Measurements from ENCODE around the gene IGFL4. TPM values are rescaled to one million over a fixed set of nuclear protein-coding genes. Genes with fewer than 3 reads are reported as not detected.

The IGFL4 gene
- total RNA-seq, 4 donors from 2014 or later = not detected

DNA sequence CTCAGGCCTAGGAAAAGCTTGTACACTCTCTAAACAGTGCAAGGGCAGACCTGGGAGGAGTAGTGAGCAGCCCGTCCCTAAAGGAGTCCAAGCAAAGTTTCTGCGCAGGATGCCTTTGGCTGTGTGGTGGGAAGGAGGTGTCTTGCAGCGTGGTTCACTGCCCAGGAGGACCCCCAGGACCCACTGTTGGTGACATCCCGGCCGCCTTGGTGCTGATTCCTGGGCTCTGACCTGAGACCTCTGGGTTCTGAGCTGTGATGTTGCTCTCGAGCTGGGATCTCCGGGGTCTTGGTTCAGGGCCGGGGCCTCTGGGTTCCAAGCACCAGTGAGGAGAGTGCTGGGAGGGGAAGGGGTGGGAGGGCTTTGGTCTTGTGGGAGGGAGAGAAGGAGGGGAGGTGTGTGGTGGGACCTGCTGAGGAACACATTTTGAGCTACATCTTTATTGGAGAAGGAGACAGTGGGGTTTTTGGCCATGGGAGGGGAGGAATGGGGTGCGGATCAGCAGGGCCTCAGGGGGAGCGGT, 22.0 kb downstream of the IGFL4 start:
- no peak for TF ChIP-seq POLR2A (IDR thresholded peaks at IDR 0.05)
- in situ Hi-C loops (cut with MboI; ENCODE audit: low pct_ligation_motif_present in 1 of 4, low pct_unique_long_range_greater_than_20kb in 1 of 4, low sequenced_read_pairs in 3 of 4) (no loop called here), intact Hi-C loops (cut with DNase I; ENCODE audit: low total_unique reads) (no loop called here)

DNA sequence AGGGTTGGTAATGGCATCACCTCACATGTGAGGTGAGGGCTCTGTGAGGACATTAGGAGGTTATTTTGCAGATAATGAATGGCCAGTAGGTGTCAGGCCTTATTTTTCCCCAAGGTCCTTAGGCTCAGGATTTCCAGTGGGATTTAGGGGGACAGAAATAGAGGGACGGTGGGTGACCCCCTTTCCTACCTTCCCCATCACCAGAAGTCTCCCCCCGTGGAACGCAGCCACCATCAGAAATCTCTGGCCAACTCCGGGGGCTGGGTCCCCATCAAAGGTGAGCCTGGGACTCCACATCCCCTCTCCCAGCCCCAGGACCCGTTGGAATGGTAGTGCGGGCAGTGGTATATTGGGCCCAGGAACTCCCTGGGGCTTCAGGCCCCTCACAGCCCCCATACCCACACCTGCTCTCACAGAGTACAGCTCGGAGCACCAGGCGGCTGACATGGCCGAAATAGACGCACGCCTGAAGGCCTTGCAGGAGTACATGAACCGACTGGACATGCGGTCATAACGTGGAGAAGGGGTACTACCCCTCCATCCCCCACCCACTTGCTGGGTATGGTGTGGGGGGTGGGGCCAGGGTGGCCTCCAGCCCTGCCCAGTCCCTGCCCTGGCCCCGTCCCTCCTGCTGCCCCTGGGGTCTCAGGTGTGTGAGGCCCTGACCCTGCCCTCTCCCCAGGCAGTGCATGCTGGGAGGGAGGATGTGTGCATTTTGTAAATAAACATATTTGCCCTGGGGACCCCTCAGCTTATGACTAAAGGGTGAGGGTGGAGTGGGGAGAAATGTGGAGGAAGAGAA, 22.7 kb downstream of the IGFL4 start:
- no peak overlapping the region for H3K4me3 ChIP-seq
- in situ Hi-C loops (cut with MboI; ENCODE audit: low pct_ligation_motif_present in 1 of 4, low pct_unique_long_range_greater_than_20kb in 1 of 4, low sequenced_read_pairs in 3 of 4) (no loop called here), intact Hi-C loops (cut with DNase I; ENCODE audit: low total_unique reads) (no loop called here)
- peaks cover 3 to 28% (median 24%) of the 10 kb centered on the region in 4 donors for H3K4me1 ChIP-seq
- no peaks in the 10 kb centered on the region for H3K36me3 ChIP-seq
- H3K27ac ChIP-seq = no peak overlapping the region
- TF ChIP-seq POLR2A (IDR thresholded peaks at IDR 0.05) (no peak), EP300 (IDR thresholded peaks at IDR 0.05; ENCODE audit: low read depth) (no peak), POLR2AphosphoS5 (IDR thresholded peaks at IDR 0.05) (no peak)
- TF ChIP-seq, protein P1, sequence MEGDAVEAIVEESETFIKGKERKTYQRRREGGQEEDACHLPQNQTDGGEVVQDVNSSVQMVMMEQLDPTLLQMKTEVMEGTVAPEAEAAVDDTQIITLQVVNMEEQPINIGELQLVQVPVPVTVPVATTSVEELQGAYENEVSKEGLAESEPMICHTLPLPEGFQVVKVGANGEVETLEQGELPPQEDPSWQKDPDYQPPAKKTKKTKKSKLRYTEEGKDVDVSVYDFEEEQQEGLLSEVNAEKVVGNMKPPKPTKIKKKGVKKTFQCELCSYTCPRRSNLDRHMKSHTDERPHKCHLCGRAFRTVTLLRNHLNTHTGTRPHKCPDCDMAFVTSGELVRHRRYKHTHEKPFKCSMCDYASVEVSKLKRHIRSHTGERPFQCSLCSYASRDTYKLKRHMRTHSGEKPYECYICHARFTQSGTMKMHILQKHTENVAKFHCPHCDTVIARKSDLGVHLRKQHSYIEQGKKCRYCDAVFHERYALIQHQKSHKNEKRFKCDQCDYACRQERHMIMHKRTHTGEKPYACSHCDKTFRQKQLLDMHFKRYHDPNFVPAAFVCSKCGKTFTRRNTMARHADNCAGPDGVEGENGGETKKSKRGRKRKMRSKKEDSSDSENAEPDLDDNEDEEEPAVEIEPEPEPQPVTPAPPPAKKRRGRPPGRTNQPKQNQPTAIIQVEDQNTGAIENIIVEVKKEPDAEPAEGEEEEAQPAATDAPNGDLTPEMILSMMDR (IDR thresholded peaks at IDR 0.05) = no peak
- DNase-seq = no peak
- peaks cover 47% of the 10 kb centered on the region for H3K27me3 ChIP-seq
- 92 to 100% methylated on average over 1 to 13 of the region's 15 CpGs for WGBS, 2 donors (ENCODE audit: low coverage in 1 of 2)
- H3K9me3 ChIP-seq = no peaks in the 10 kb centered on the region

More for the DNA sequence above, 22.0 kb downstream of the IGFL4 start:
- no peak overlapping the region for H3K27ac ChIP-seq
- no peaks in the 10 kb centered on the region for H3K36me3 ChIP-seq
- H3K4me1 ChIP-seq = peaks cover 3 to 28% (median 24%) of the 10 kb centered on the region in 4 donors
- no peak for DNase-seq
- no peaks in the 10 kb centered on the region for H3K9me3 ChIP-seq
- H3K27me3 ChIP-seq = peaks cover 47% of the 10 kb centered on the region
- no peak overlapping the region for H3K4me3 ChIP-seq
- WGBS, 2 donors (ENCODE audit: low coverage in 1 of 2) = 94 to 100% methylated on average over 2 to 10 of the region's 10 CpGs

DNA sequence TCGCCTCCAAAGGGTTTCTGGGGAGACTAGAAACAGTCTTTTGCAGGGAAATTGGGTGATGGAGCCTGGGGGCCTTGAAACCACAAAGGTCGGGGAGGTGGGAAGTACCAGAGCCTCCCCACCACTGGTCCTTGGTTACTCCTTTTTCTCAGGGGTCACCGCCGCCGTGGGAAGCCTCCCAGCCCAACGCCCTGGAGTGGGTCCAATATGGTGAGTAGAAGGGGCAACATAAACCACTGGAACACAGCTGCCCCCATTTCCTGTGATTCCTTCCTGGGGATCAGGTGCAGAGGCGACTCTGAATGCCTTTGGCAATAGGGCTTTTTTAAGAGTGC, 23.7 kb downstream of the IGFL4 start:
- intact Hi-C loops (cut with DNase I; ENCODE audit: low total_unique reads) (no loop called here), in situ Hi-C loops (cut with MboI; ENCODE audit: low pct_ligation_motif_present in 1 of 4, low pct_unique_long_range_greater_than_20kb in 1 of 4, low sequenced_read_pairs in 3 of 4) (no loop called here)
- H3K36me3 ChIP-seq = no peaks in the 10 kb centered on the region
- no peaks in the 10 kb centered on the region for H3K9me3 ChIP-seq
- DNase-seq = no peak
- peak overlapping the region in 1 of 4 donors; percentile 70 for H3K4me3 ChIP-seq
- 50% methylated on average over 7 of the region's 7 CpGs; no CpG with 5 or more reads in 1 of the 2 donors for whole genome bisulfite sequencing, 2 donors (ENCODE audit: low coverage in 1 of 2)
- peaks cover 42% of the 10 kb centered on the region for H3K27me3 ChIP-seq
- no peak overlapping the region for H3K27ac ChIP-seq
- no peak for TF ChIP-seq POLR2A (IDR thresholded peaks at IDR 0.05)
- TF ChIP-seq, protein P1 (IDR thresholded peaks at IDR 0.05) = peak in 3 of 5 experiments; percentile 26 to 63 (median 39)
- H3K4me1 ChIP-seq = peaks cover 3 to 28% (median 24%) of the 10 kb centered on the region in 4 donors

DNA sequence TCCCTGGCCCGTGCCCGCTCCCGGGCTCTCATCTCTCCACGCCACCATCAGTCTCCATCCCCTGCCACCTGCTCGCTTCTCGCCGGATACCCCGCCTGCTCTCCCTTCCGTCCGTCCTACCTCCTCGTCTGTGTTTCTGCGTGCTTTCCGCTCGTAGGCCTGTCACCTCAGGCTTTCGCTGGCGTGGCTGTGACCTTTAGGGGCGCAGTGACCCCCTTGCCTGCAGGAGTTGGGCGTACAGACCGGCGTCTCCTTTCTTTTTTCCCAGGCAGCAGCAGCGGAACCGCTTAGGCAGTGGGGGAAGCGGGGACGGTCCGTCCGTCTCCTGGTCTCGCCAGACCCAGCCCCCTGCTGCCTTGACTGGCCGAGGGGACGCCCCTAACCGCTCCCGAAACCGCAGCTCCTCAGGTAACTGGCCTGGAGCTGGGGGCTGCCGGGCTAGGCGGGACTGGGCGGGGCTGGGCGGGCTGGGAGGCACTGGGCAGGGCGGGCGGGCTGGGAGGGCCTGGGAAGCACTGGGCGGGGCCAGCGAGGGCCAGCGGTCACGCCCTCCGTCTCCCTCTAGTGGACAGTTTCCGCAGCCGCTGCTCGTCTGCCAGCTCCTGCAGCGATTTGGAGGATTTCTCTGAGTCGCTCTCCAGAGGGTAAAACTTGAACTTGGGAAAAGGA, 24.2 kb downstream of the IGFL4 start:
- peak; percentile 87 for DNase-seq
- Histone ChIP-seq H3K27me3 (peaks cover 37% of the 10 kb centered on the region), H3K36me3 (no peaks in the 10 kb centered on the region), H3K9me3 (no peaks in the 10 kb centered on the region), H3K27ac (peak overlapping the region in 3 of 4 donors; percentile 28 to 54 (median 33)), H3K4me1 (peaks cover 3 to 28% (median 23%) of the 10 kb centered on the region in 4 donors), H3K4me3 (peak overlapping the region; percentile 6 to 70 (median 51))
- intact Hi-C loops (cut with DNase I; ENCODE audit: low total_unique reads) (no loop called here), in situ Hi-C loops (cut with MboI; ENCODE audit: low pct_ligation_motif_present in 1 of 4, low pct_unique_long_range_greater_than_20kb in 1 of 4, low sequenced_read_pairs in 3 of 4) (no loop called here)
- WGBS, 2 donors (ENCODE audit: low coverage in 1 of 2) = 0% methylated on average over 46 of the region's 48 CpGs; no CpG with 5 or more reads in 1 of the 2 donors
- TF ChIP-seq, protein P1 (IDR thresholded peaks at IDR 0.05) = peak in 4 of 5 experiments; percentile 52 to 94 (median 88)
- no peak for TF ChIP-seq POLR2A (IDR thresholded peaks at IDR 0.05)
- TF ChIP-seq POLR2AphosphoS5 (IDR thresholded peaks at IDR 0.05) = no peak
- no peak for TF ChIP-seq EP300 (IDR thresholded peaks at IDR 0.05; ENCODE audit: low read depth)

Measured in transverse colon (tissue), 4 donors.